ENCODE data around the gene TRIM8. TPM values are rescaled to one million over a fixed set of nuclear protein-coding genes. Genes with fewer than 3 reads are reported as not detected.

The TRIM8 gene
- total RNA-seq, 2 donors from 2014 or later, result 27.7 to 32.7 TPM

- Mint-ChIP-seq H3K36me3 (ENCODE audit: low read depth) (peaks cover 31% of the 10 kb centered on the region), H3K27me3 (ENCODE audit: insufficient read depth) (no peaks in the 10 kb centered on the region), H3K27ac (no peak overlapping the region), H3K4me1 (peaks cover 12% of the 10 kb centered on the region), H3K4me3 (no peak overlapping the region), H3K9me3 (no peaks in the 10 kb centered on the region)
- Histone ChIP-seq H3K4me1 (ENCODE audit: control insufficient read depth, insufficient read depth, low read length) (peaks cover 21% of the 10 kb centered on the region), H3K27me3 (ENCODE audit: control insufficient read depth, insufficient read depth, low read length, poor library complexity, severe bottlenecking) (no peaks in the 10 kb centered on the region), H3K36me3 (ENCODE audit: control insufficient read depth, insufficient read depth, low read length) (peaks cover 27% of the 10 kb centered on the region), H3K9me3 (ENCODE audit: control insufficient read depth, low read length) (no peaks in the 10 kb centered on the region), H3K9ac (ENCODE audit: extremely low read depth, low read length, poor library complexity, severe bottlenecking) (no peak overlapping the region), H3K27ac (ENCODE audit: low read depth, low read length) (no peak overlapping the region), H3K4me3 (ENCODE audit: low read length) (no peak overlapping the region)
- WGBS, 2 experiments (ENCODE audit: insufficient coverage in 1 of 2, insufficient read length in 1 of 2), result 78 to 85% methylated on average over 7 to 12 of the region's 12 CpGs
- no peak for TF ChIP-seq CTCF (conservative IDR thresholded peaks at IDR 0.05)
- no peak for DNase-seq
These were observed 8.1 kb downstream of the TRIM8 start for GRCh38 chr10:102652170-102652916.

GRCh38 chr10:102653060-102653459, 8.8 kb downstream of the TRIM8 start:
- Histone ChIP-seq H3K9ac (ENCODE audit: extremely low read depth, low read length, poor library complexity, severe bottlenecking) (no peak overlapping the region), H3K27ac (ENCODE audit: low read depth, low read length) (no peak overlapping the region), H3K9me3 (ENCODE audit: control insufficient read depth, low read length) (no peaks in the 10 kb centered on the region), H3K4me1 (ENCODE audit: control insufficient read depth, insufficient read depth, low read length) (peaks cover 18% of the 10 kb centered on the region), H3K4me3 (ENCODE audit: low read length) (no peak overlapping the region), H3K36me3 (ENCODE audit: control insufficient read depth, insufficient read depth, low read length) (peaks cover 27% of the 10 kb centered on the region), H3K27me3 (ENCODE audit: control insufficient read depth, insufficient read depth, low read length, poor library complexity, severe bottlenecking) (no peaks in the 10 kb centered on the region)
- Mint-ChIP-seq H3K4me3 (no peak overlapping the region), H3K27me3 (ENCODE audit: insufficient read depth) (no peaks in the 10 kb centered on the region), H3K9me3 (no peaks in the 10 kb centered on the region), H3K36me3 (ENCODE audit: low read depth) (peaks cover 37% of the 10 kb centered on the region), H3K27ac (peak overlapping the region; percentile 52), H3K4me1 (peaks cover 12% of the 10 kb centered on the region)
- TF ChIP-seq CTCF (conservative IDR thresholded peaks at IDR 0.05), result no peak
- 97 to 100% methylated on average over 1 of the region's 1 CpG for WGBS, 2 experiments (ENCODE audit: insufficient coverage in 1 of 2, insufficient read length in 1 of 2)
- no peak for DNase-seq

- Mint-ChIP-seq H3K9me3 (no peaks in the 10 kb centered on the region), H3K27ac (no peak overlapping the region), H3K27me3 (ENCODE audit: insufficient read depth) (no peaks in the 10 kb centered on the region), H3K4me3 (no peak overlapping the region), H3K4me1 (peaks cover 5% of the 10 kb centered on the region), H3K36me3 (ENCODE audit: low read depth) (peaks cover 38% of the 10 kb centered on the region)
- H3K27ac ChIP-seq (ENCODE audit: low read depth, low read length), result no peak overlapping the region
- no peak for TF ChIP-seq CTCF (conservative IDR thresholded peaks at IDR 0.05)
- H3K36me3 ChIP-seq (ENCODE audit: control insufficient read depth, insufficient read depth, low read length), result peaks cover 27% of the 10 kb centered on the region
- no peak overlapping the region for H3K4me3 ChIP-seq (ENCODE audit: low read length)
- H3K27me3 ChIP-seq (ENCODE audit: control insufficient read depth, insufficient read depth, low read length, poor library complexity, severe bottlenecking), result no peaks in the 10 kb centered on the region
- no peak overlapping the region for H3K9ac ChIP-seq (ENCODE audit: extremely low read depth, low read length, poor library complexity, severe bottlenecking)
- H3K9me3 ChIP-seq (ENCODE audit: control insufficient read depth, low read length), result no peaks in the 10 kb centered on the region
- no peak for DNase-seq
- H3K4me1 ChIP-seq (ENCODE audit: control insufficient read depth, insufficient read depth, low read length), result peaks cover 6% of the 10 kb centered on the region
- WGBS, 2 experiments (ENCODE audit: insufficient coverage in 1 of 2, insufficient read length in 1 of 2), result 93 to 94% methylated on average over 4 to 7 of the region's 7 CpGs
These were observed 10.3 kb downstream of the TRIM8 start for GRCh38 chr10:102654566-102654965.

Data from endodermal cell (in vitro differentiated cells).